Mammary epithelial cell (primary cell): ENCODE data around the gene USP48.

Experiments
- CTCF ChIP-seq, 2 donors: IDR thresholded peaks in 1 of 2; conservative IDR thresholded peaks in 1 of 2; 2 replicates each; pipeline ENCODE4 v1.5.1; 2011 to 2012; ENCODE audit warnings: inconsistent platforms in 2 of 2, low read length in 2 of 2, mild to moderate bottlenecking in 2 of 2, control low read depth in 1 of 2, low read depth in 1 of 2; ENCODE audit not compliant: insufficient read depth in 1 of 2; ENCODE audit errors: extremely low read depth in 1 of 2
- EZH2 ChIP-seq: IDR thresholded peaks from 2 replicates; pipeline ENCODE4 v1.6.1; 2012; ENCODE audit warnings: low read length, inconsistent platforms, borderline replicate concordance

GRCh38 chr1:21823206-21823979 lies 40.4 kb upstream of the USP48 start:
- no peak for TF ChIP-seq CTCF (conservative IDR thresholded peaks at IDR 0.05 in 1 of 2, IDR thresholded peaks at IDR 0.05 in 1 of 2; ENCODE audit: extremely low read depth in 1 of 2, insufficient read depth in 1 of 2, low read depth in 1 of 2, low read length in 2 of 2)
- no peak for TF ChIP-seq EZH2
